Right cardiac atrium (tissue), 5 donors: ENCODE measurements around the gene ZBTB38. TPM values are rescaled to one million over a fixed set of nuclear protein-coding genes. Genes with fewer than 3 reads are reported as not detected.

Experiments used
- ATAC-seq, 2 donors: fragments of 200-7000 bp; cut with Tn5 transposase; one replicate each; pipeline versions ENCODE4 v1.8.0 to v1.9.1; 2020; ENCODE audit warnings: moderate library complexity in 2 of 2, mild to moderate bottlenecking in 1 of 2
- DNase-seq, 3 donors: peaks; one replicate each; pipeline ENCODE4 v3.0.0-alpha.2; 2020
- H3K27ac ChIP-seq: one replicate; pipeline ENCODE4 v1.5.1; 2013; ENCODE audit warnings: mild to moderate bottlenecking, low read length, control low read depth, moderate library complexity
- H3K27me3 ChIP-seq: one replicate; pipeline ENCODE4 v1.6.1; 2013; ENCODE audit not compliant: control insufficient read depth, insufficient read depth
- H3K4me1 ChIP-seq: one replicate; pipeline ENCODE4 v1.6.1; 2013; ENCODE audit warnings: low read length; ENCODE audit not compliant: control insufficient read depth, insufficient read depth
- H3K4me3 ChIP-seq: one replicate; pipeline ENCODE4 v1.5.1; 2013; ENCODE audit warnings: low read length, control low read depth
- H3K9me3 ChIP-seq: one replicate; pipeline ENCODE4 v1.6.1; 2013; ENCODE audit warnings: low read length; ENCODE audit not compliant: control insufficient read depth
- WGBS: extraction: QIAGEN DNeasy Blood & Tissue Kit; methylation state at CpG from one replicate; pipeline ENCODE4 v1.1.7; 2013; 5-methylcytosine and 5-hydroxymethylcytosine counted together
- intact Hi-C, 4 donors: fragments of 100-400 bp; cut with DNase I; formaldehyde crosslinking; loops; one replicate each; pipeline versions ENCODE4 v1.11.0 to v1.14.0; 2022 to 2023
- polyA plus RNA-seq: library from polyadenylated mRNA; stranded (reverse); fragments of 200-250 nt; gene quantifications from one replicate; pipeline ENCODE4 v1.2.3, GENCODE V29; 2013
- total RNA-seq, 4 donors: library from RNA; stranded (reverse); fragmentation: NEBNext Ultra II Directional; extraction: Animal tissue kit (Norgen Biotek cat#: 25700); gene quantifications; one replicate each; pipeline ENCODE4 v1.2.1, GENCODE V29; 2021
- donor health status: healthy with polysubstance abuse.
- donor health status: DM: no; HTN: yes; CAD: no.
- donor health status: DM: no; HTN: no; CAD: no.
- donor health status: DM: no; HTN: yes; CAD: no; lungs with severe emphysema.
- donor health status: DM: yes; HTN: yes; CAD: no.

The ZBTB38 gene
- total and polyA plus RNA-seq, 5 donors = 14.6 to 76.9 (median 71.5) TPM

- Histone ChIP-seq H3K27ac (no peak overlapping the region), H3K27me3 (no peaks in the 10 kb centered on the region), H3K9me3 (no peaks in the 10 kb centered on the region), H3K4me3 (no peak overlapping the region), H3K4me1 (peaks cover 3% of the 10 kb centered on the region)
- peak in 1 of 2 donors; percentile 42 for ATAC-seq
- WGBS = 69% methylated on average over 6 of the region's 6 CpGs
- DNase-seq = no peak
- intact Hi-C loops = no loop called here
These were observed 20.7 kb downstream of the ZBTB38 start for GRCh38 chr3:141388823-141389621.

- Histone ChIP-seq H3K27ac (no peak overlapping the region), H3K4me1 (peaks cover 5% of the 10 kb centered on the region), H3K27me3 (no peaks in the 10 kb centered on the region), H3K9me3 (no peaks in the 10 kb centered on the region), H3K4me3 (no peak overlapping the region)
- intact Hi-C loops = no loop called here
- DNase-seq (no peak), ATAC-seq (no peak)
- WGBS = 95% methylated on average over 5 of the region's 5 CpGs
These were observed 21.4 kb downstream of the ZBTB38 start for GRCh38 chr3:141389703-141390102.

- intact Hi-C loops = no loop called here
- Histone ChIP-seq H3K4me3 (no peak overlapping the region), H3K4me1 (peaks cover 5% of the 10 kb centered on the region), H3K27me3 (no peaks in the 10 kb centered on the region), H3K9me3 (no peaks in the 10 kb centered on the region), H3K27ac (no peak overlapping the region)
- DNase-seq = no peak
- WGBS = 95% methylated on average over 5 of the region's 5 CpGs
- ATAC-seq = no peak
These were observed 22.4 kb downstream of the ZBTB38 start for GRCh38 chr3:141390747-141391146.

GRCh38 chr3:141391298-141391990 is 23.1 kb downstream of the ZBTB38 start:
- Histone ChIP-seq H3K27me3 (no peaks in the 10 kb centered on the region), H3K27ac (no peak overlapping the region), H3K9me3 (no peaks in the 10 kb centered on the region), H3K4me1 (peaks cover 5% of the 10 kb centered on the region), H3K4me3 (no peak overlapping the region)
- ATAC-seq (no peak), DNase-seq (no peak)
- WGBS = 89% methylated on average over 4 of the region's 4 CpGs
- intact Hi-C loops = no loop called here

- intact Hi-C loops = no loop called here
- Histone ChIP-seq H3K27ac (no peak overlapping the region), H3K27me3 (no peaks in the 10 kb centered on the region), H3K4me1 (peaks cover 5% of the 10 kb centered on the region), H3K9me3 (no peaks in the 10 kb centered on the region), H3K4me3 (no peak overlapping the region)
- ATAC-seq (no peak), DNase-seq (no peak)
- WGBS = 61% methylated on average over 4 of the region's 4 CpGs
These were observed 23.6 kb downstream of the ZBTB38 start for GRCh38 chr3:141391991-141392316.

GRCh38 chr3:141392416-141392815 is 24.1 kb downstream of the ZBTB38 start:
- intact Hi-C loops = no loop called here
- no peak for DNase-seq
- no peaks in the 10 kb centered on the region for H3K27me3 ChIP-seq
- no peak overlapping the region for H3K4me3 ChIP-seq
- no peak for ATAC-seq
- no peaks in the 10 kb centered on the region for H3K9me3 ChIP-seq
- peak overlapping the region; percentile 62 for H3K27ac ChIP-seq
- H3K4me1 ChIP-seq = peaks cover 5% of the 10 kb centered on the region
- WGBS = 86% methylated on average over 5 of the region's 5 CpGs

- ATAC-seq = peak; percentile 62 to 70
- no peaks in the 10 kb centered on the region for H3K9me3 ChIP-seq
- no peaks in the 10 kb centered on the region for H3K27me3 ChIP-seq
- WGBS = 76% methylated on average over 6 of the region's 6 CpGs
- H3K27ac ChIP-seq = peak overlapping the region; percentile 48
- peaks cover 5% of the 10 kb centered on the region for H3K4me1 ChIP-seq
- no peak overlapping the region for H3K4me3 ChIP-seq
- peak; percentile 52 to 66 (median 64) for DNase-seq
- intact Hi-C loops = no loop called here
These were observed 24.8 kb downstream of the ZBTB38 start for GRCh38 chr3:141392897-141393734.

- H3K9me3 ChIP-seq = no peaks in the 10 kb centered on the region
- no peaks in the 10 kb centered on the region for H3K27me3 ChIP-seq
- H3K4me1 ChIP-seq = peaks cover 5% of the 10 kb centered on the region
- intact Hi-C loops = no loop called here
- peak in 1 of 2 donors; percentile 36 for ATAC-seq
- WGBS = 96% methylated on average over 7 of the region's 7 CpGs
- no peak overlapping the region for H3K27ac ChIP-seq
- DNase-seq = no peak
- no peak overlapping the region for H3K4me3 ChIP-seq
These were observed 25.4 kb downstream of the ZBTB38 start for GRCh38 chr3:141393735-141394076.

GRCh38 chr3:141394560-141394959 is 26.3 kb downstream of the ZBTB38 start:
- no peak overlapping the region for H3K4me3 ChIP-seq
- peaks cover 5% of the 10 kb centered on the region for H3K4me1 ChIP-seq
- no peak for ATAC-seq
- H3K27me3 ChIP-seq = no peaks in the 10 kb centered on the region
- H3K27ac ChIP-seq = no peak overlapping the region
- WGBS = 89% methylated on average over 3 of the region's 3 CpGs
- no peak for DNase-seq
- intact Hi-C loops = no loop called here
- no peaks in the 10 kb centered on the region for H3K9me3 ChIP-seq

- H3K4me1 ChIP-seq = peaks cover 5% of the 10 kb centered on the region
- intact Hi-C loops = no loop called here
- no peak overlapping the region for H3K27ac ChIP-seq
- no peaks in the 10 kb centered on the region for H3K27me3 ChIP-seq
- H3K9me3 ChIP-seq = no peaks in the 10 kb centered on the region
- no peak for DNase-seq
- 94% methylated on average over 5 of the region's 5 CpGs for WGBS
- no peak overlapping the region for H3K4me3 ChIP-seq
- ATAC-seq = no peak
These were observed 26.8 kb downstream of the ZBTB38 start for GRCh38 chr3:141395005-141395589.

GRCh38 chr3:141397996-141398395 is 29.7 kb downstream of the ZBTB38 start:
- peaks cover 1% of the 10 kb centered on the region for H3K4me1 ChIP-seq
- no peak overlapping the region for H3K4me3 ChIP-seq
- H3K27ac ChIP-seq = no peak overlapping the region
- intact Hi-C loops = no loop called here
- ATAC-seq (no peak), DNase-seq (no peak)
- 98% methylated on average over 5 of the region's 5 CpGs for WGBS
- no peaks in the 10 kb centered on the region for H3K9me3 ChIP-seq
- H3K27me3 ChIP-seq = no peaks in the 10 kb centered on the region
